ENCODE results near the gene CST9L. TPM values are rescaled to one million over a fixed set of nuclear protein-coding genes. Genes with fewer than 3 reads are reported as not detected.
A peak's percentile ranks its signal among the peaks of the same experiment; 100 is the strongest.

CST9L gene
- not detected in 2 replicates for polyA plus RNA-seq (2014; cell fraction: cytosol; rRNA removed)
- polyA plus RNA-seq (2014; cell fraction: nucleus; rRNA removed): not detected in 2 replicates

GRCh38 chr20:23568320-23568970 lies at the start of gene CST9L:
Gene CST9L, minus strand, starts transcription at chr20:23568484. Its CDS starts 34 bp downstream, at chr20:23568450.
- no peak for DNase-seq (ENCODE audit: low spot score)

- DNase-seq (ENCODE audit: low spot score): no peak
Observed at GRCh38 chr20:23614163-23614562, 45.9 kb upstream of the CST9L start.

GRCh38 chr20:23613676-23614075 lies 45.4 kb upstream of the CST9L start:
- no peak for DNase-seq (ENCODE audit: low spot score)

- no peak for DNase-seq (ENCODE audit: low spot score)
Observed at GRCh38 chr20:23612396-23612795, 44.1 kb upstream of the CST9L start.

GRCh38 chr20:23609486-23610109 lies 41.3 kb upstream of the CST9L start:
- DNase-seq (ENCODE audit: low spot score): no peak

- no peak for DNase-seq (ENCODE audit: low spot score)
Observed at GRCh38 chr20:23608251-23608846, 40.1 kb upstream of the CST9L start.

- no peak for DNase-seq (ENCODE audit: low spot score)
Observed at GRCh38 chr20:23607497-23608245, 39.4 kb upstream of the CST9L start.

GRCh38 chr20:23606652-23607049 lies 38.4 kb upstream of the CST9L start:
- peak; percentile 66 for DNase-seq (ENCODE audit: low spot score)

GRCh38 chr20:23605867-23606651 lies 37.8 kb upstream of the CST9L start, which contains the start of gene CST9:
Gene CST9, minus strand, starts transcription at chr20:23605917. Its CDS starts 53 bp downstream, at chr20:23605864.
- DNase-seq (ENCODE audit: low spot score): no peak

GRCh38 chr20:23604306-23604705 lies 36.0 kb upstream of the CST9L start:
- DNase-seq (ENCODE audit: low spot score): no peak

GRCh38 chr20:23603321-23603720 lies 35.0 kb upstream of the CST9L start:
- no peak for DNase-seq (ENCODE audit: low spot score)

- no peak for DNase-seq (ENCODE audit: low spot score)
Observed at GRCh38 chr20:23602699-23603098, 34.4 kb upstream of the CST9L start.

- DNase-seq (ENCODE audit: low spot score): no peak
Observed at GRCh38 chr20:23602241-23602640, 34.0 kb upstream of the CST9L start.

- no peak for DNase-seq (ENCODE audit: low spot score)
Observed at GRCh38 chr20:23601715-23602114, 33.4 kb upstream of the CST9L start.

- DNase-seq (ENCODE audit: low spot score): no peak
Observed at GRCh38 chr20:23598481-23598880, 30.2 kb upstream of the CST9L start.

GRCh38 chr20:23596579-23597250 lies 28.4 kb upstream of the CST9L start:
- DNase-seq (ENCODE audit: low spot score): no peak

- DNase-seq (ENCODE audit: low spot score): no peak
Observed at GRCh38 chr20:23595941-23596340, 27.7 kb upstream of the CST9L start.

- DNase-seq (ENCODE audit: low spot score): no peak
Observed at GRCh38 chr20:23588434-23589403, 20.4 kb upstream of the CST9L start.

- DNase-seq (ENCODE audit: low spot score): no peak
Observed at GRCh38 chr20:23587631-23588030, 19.3 kb upstream of the CST9L start.

Measured in SK-N-DZ (cell line).